CD4-positive, alpha-beta T cell treated with Interferon alpha-2 for 1 hour (primary cell): Measurements from ENCODE around the gene CPSF4.

Experiments used
- DNase-seq, 2 donors: peaks; one replicate each; pipeline ENCODE4 v3.0.0-alpha.2; 2020 to 2022

Gene CPSF4

DNA sequence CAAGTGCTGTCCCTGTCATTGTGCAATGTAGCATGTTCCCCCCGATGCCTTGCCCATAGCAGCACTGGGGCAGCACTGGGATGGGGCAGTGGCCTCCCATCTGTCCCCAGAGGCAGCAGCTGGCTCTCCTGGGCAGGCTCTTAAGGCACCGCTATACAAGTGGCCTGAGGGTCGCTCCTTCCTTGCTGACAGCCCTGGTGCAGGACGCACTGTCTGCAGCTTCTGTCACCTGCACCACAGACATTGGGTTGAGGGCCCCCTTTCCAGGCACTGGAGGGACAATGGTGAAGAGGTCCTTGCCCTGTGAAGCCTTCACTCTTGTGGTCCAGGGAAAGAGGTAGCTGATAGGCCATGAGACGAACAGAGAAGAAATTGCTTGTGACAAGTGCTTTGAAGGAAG is 10.6 kb downstream of the CPSF4 start:
- no peak for DNase-seq

GRCh38 chr7:99451936-99452335 is 13.2 kb downstream of the CPSF4 start:
- DNase-seq = no peak

GRCh38 chr7:99452541-99452940 is 13.8 kb downstream of the CPSF4 start:
- no peak for DNase-seq

- no peak for DNase-seq
Observed at GRCh38 chr7:99453105-99453504, 14.4 kb downstream of the CPSF4 start.

DNA sequence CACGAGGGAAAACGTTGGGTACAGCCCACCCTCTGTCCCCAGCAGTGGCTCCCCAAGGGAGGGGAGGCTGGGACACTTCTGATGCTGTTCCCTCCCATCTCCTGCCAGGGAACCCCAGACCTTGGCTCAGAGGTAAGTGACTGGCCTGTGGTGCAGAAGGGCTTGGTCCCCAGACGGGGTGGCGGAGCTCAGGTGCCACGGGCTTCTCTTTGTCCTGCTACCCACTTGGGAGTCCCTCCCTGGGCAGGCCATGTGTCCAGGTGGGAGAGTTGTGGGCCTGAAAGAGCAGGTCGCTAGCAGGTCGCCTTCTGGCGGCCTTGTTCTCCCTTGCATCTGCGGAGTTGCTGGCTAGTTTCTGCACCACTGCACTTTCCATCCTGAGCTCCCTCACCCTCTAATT is 17.1 kb downstream of the CPSF4 start:
- DNase-seq = no peak

- DNase-seq = no peak
Observed at GRCh38 chr7:99456288-99456687, 17.5 kb downstream of the CPSF4 start.

DNA sequence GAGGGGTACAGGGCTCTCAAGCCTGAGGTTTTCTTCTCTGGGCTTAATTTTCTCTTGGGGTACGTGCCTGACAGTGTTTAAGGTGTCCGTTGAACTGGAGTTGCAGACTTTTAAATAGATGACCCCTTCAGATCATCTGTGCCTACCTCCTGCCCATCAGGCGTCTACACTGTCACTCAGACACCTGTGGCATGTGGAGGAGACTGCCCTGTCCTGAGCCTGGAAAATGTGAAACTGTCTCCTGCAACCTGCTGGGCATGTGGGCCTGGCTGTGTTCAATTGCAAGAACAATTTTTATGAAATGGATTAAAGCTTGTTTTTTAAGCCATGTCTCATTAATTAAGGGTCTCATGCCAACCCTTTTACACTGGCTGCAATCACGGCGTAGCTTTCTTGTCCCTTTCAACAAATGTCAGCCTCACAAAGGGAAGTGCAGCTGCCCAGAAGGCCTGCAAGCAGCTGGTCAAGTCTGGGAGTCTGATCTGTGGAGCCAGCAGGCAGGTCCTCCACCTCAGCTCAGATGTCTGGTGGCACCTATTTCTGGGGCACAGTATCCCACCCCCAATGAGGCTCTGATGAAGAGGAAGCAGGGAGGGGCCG is 18.4 kb downstream of the CPSF4 start:
- DNase-seq = no peak

DNA sequence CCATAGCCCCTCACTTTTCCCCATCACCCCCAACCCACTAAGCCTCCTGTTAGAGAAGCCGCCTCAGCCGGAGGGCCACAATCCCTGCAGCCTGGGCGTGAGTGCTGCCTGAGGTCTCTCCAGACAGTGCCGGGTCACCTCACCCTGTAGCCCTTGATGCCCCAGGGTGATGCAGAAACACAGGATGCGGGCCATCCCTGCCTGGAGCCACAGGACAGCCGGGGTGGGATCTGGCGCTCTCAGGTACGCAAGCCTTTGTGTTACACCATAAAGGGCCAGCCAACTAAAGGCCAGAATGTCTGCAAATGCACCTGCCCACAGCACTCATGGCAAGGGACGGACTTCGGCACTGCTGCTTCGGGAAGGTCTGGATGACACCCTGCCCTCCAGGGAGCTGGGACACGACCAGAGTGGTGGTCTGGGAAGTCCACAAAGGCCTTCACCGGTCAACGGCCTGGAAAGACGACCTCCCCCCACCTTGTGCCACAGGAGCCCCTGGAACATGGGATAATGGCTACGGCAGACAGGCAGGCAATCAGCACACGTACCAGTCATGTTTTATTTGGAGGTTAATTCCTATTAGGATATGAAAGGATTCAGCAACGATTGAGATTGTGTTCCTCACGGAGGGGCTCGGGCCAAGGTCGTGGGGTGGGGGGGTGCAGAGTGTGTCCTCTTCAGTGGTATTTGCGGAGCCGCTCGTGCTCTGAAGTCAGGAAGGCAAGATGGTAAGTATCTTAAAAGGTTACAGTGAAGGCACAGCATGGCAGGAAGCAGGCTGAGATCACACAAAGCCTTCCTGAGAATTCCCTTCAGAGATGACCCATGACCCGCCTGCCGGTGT is 19.1 kb downstream of the CPSF4 start:
- DNase-seq = no peak

DNA sequence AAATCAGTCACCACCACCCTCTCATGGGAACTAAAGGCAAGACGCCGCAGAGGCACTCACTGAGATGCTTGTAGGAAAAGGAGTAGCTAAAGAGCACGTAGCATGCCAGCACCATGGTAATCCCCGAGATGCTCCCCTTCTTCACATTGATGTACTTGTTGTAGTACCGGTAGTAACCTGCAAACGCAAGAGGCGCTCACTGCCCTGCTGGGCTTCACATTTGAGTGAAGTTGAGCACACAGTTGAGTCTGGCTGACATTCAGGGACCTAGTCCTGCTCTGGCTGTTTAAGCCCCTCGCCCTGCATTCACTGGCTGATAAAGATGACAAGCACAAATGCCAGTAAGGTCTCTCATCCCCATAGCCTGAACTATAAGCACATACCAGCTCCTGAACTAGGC is 20.3 kb downstream of the CPSF4 start:
- DNase-seq = peak in 1 of 2 donors; percentile 39

DNA sequence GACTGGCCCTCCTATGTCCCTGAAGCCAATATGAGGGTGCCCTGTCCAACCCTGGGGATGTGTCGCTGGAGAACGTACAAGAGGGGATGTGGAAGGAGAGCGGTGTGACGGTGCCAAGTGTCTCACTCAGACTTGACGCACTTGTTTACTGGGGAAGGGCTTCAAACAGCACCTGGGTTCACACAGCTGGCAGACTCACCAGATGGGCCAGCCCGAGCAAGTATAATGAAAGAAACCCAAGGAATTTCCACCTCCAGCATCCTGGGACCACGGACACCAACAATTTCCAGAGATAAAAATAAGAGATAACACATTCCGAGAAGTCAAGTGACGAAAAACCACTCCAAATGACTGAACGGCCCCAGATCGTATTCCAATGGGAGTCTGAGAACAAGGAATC is 21.9 kb downstream of the CPSF4 start:
- no peak for DNase-seq

DNA sequence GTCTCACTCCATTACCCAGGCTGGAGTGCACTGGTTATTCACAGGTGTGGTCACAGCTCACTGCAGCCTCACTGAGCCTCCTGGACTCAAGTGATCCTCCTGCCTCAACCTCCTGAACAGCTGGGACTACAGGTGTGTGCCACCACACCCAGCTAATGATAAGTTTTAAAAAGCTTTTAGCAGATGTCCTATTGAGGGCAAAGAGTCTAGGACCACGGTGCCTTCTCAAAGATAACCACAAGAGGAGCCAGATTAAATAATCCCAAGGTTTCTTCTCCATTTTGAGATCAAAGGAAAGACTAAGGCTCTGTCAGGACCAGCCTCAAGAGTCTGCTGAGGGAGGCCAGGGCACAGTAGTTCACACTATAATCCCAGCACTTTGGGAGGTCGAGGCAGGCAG is 22.5 kb downstream of the CPSF4 start:
- DNase-seq = no peak

DNA sequence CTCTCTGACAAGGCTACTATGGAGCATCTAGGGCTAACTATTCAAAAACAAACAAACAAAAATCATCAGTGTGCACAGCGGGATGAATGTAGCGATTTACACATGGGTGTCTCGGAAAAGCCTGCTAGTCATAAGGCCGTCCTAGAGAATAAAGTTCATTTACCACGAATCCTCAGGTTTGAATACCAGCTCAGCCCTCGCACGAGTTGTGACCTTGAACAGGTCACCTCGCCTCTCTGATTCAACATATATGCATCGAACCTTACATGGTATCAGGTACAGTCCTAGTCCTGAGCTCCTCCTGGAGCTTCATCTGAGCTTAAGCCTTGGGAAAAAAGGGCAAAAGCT is 26.7 kb downstream of the CPSF4 start:
- DNase-seq = no peak

DNA sequence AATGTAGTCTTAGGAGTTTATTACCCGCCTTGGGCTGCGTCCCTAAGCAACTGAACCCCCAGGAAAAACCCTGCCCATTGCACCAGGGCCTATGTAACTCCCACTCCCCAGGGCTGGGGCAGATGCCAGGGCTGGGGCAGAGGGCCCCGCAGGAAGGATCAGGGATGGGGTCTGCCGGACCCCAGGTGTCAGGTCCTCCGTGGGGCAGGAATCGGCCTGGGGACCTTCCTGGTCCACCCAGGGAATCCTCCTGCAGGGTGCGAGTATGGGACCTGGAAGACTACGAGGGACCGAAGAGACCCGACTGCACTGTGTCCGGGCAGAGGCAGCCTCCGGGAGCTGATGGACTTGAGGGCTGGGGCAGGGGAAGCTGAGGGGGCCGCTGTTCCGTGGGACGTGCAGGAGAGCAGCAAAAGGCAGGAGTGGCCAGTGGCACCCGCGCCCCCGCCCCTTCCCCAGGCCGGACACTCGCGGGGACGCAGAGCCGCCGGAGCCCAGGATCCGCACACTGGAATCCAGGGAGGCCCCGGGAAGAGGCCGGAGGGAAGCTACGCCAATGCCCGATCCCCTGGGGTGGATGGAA is 29.7 kb downstream of the CPSF4 start:
- no peak for DNase-seq

- DNase-seq = no peak
Observed at GRCh38 chr7:99469381-99470065, 30.8 kb downstream of the CPSF4 start.

DNA sequence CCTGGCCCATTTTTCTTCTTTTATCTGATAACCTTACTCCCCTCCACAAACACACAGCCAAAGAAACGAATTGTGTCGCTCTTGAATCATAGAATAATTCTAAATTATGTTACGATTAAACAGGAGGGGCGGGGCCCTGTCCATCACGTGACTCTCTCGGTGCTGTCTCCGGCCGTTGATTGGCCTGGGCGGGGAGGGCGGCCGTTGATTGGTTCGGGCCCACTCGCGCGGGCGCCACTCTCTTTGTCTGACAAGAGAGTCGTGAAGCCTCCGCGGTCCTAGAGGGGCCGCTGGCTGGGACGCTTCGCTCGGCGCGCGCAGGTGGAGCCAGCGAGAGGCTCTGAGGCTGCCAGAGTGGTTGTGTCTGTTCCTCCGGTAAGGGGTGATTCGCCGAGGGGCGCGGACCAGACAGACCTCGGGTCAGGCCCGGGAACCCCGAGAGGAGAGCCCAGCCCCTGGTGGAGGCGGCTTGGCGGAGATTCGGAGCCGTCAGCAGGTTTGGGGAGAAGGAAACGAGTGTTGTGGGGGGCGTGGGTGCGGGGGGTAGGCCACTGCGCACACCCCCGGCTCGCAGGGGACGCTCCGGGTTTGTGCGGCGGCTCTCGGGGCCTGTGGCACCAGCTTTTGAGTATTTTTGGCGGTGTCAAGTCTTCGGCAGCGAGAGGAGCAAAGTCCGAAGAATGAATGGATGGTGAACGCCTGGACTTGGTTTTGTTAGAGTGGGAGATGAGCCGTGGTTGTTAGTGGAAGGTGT is 34.0 kb downstream of the CPSF4 start, which contains the start of gene ZNF789:
ZNF789 (plus strand) TSS at position 330 of the 754 bp plus-strand sequence. CDS start 3,567 bp downstream, outside the sequence.
- peak; percentile 97 to 98 for DNase-seq

GRCh38 chr7:99473315-99473596 is 34.5 kb downstream of the CPSF4 start:
- peak; percentile 13 to 49 for DNase-seq

DNA sequence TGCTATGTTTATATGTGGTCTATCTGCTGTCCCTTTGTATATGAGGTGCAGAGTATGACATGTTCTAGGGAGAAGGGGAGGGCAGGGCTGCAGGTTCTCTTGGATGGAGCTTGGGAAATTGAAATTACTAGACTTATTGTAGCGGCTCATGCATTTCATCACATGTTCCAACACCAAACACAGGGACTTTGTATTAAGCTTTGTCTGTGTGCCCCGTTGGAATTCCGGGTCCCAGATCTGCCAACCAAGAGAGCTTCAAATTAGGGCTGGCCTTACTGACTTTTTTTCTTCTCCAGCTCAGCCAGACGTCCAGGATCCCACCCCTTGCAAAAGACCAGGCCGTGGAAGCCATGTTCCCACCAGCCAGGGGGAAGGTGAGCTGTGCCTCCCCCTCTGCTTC is 37.4 kb downstream of the CPSF4 start:
- no peak for DNase-seq

- no peak for DNase-seq
Observed at GRCh38 chr7:99478464-99479440, 40.0 kb downstream of the CPSF4 start.

DNA sequence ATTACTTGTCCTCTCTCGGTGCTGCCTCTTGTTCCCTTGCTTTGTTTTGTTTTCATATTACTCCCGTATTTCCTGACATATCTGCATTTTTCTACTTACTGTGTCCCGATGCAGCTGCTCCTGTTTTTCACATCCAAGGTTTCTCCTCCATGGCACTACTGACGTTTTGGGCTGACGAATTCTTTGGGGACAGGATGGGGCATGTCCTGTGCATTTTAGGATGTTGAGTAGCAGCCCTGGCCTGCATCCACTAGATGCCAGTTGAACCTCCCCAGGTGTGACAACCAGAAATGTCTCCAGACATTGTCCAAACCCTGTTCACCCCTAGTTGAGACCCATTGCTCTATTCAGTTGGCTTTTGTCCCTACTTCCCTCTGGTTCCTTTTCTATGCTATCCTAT is 46.4 kb downstream of the CPSF4 start:
- no peak for DNase-seq

GRCh38 chr7:99489235-99489634 is 50.5 kb downstream of the CPSF4 start:
- DNase-seq = no peak

DNA sequence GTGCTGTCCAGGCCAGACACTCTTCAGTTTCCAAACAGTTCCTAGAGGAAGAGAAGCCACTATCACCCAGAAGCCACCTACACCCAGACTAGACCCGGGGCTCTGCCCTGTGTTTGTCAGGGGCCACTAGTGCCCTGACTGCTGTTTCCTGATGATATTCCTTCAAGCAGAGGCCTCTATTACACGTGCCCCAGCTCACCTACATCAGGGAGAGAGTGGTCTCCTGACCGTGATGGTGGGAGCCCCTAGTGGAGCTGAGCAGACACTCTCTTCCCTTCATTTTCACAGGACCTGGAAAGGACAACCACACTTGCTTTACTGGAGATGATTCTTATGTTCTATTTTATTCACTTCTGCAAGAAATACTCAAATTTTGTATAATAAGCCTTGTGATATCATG is 52.1 kb downstream of the CPSF4 start:
- no peak for DNase-seq

DNA sequence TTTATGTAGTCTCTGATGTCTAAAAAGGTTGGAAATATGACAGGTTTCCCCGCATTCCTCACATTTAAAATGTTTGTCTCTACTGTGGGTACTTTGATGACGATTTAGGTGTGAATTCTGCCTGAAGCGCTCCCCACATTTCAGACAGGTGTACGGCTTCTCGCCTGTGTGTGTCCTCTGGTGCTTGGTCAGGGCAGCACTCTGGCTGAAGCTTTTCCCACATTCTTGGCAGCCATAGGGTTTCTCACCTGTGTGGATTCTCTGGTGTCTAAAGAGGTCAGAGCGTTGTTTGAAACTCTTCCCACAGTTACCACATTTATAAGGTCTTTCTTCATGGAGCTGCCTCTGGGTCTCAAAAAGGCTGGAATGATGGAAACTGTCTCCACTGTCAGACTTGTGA is 55.1 kb downstream of the CPSF4 start:
- DNase-seq = no peak
